ENCODE data around the gene MATCAP1.

DNA sequence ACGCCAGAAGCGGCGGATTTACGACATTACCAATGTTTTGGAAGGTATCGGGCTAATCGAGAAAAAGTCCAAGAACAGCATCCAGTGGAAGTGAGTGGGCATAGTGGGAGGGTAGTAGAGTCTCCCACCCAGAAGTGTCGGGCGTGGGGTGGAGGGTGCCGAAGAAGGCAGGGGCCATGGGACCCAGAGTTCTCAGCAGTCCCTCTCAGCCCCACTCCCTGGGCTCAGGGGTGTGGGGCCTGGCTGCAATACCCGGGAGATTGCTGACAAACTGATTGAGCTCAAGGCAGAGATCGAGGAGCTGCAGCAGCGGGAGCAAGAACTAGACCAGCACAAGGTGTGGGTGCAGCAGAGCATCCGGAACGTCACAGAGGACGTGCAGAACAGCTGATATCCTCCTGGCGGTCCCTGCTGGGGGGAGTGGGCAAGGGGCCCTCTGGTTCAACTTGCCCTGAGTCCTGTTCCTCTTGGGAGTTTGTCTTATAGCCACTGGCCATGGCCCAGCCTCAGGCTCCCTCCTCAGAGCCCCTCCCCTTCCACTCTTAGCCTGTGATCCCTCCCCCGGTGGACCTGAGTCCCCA, 9.1 kb upstream of the MATCAP1 start:
- TF ChIP-seq POLR2A (IDR thresholded peaks at IDR 0.05): no peak
- TF ChIP-seq, protein P1, sequence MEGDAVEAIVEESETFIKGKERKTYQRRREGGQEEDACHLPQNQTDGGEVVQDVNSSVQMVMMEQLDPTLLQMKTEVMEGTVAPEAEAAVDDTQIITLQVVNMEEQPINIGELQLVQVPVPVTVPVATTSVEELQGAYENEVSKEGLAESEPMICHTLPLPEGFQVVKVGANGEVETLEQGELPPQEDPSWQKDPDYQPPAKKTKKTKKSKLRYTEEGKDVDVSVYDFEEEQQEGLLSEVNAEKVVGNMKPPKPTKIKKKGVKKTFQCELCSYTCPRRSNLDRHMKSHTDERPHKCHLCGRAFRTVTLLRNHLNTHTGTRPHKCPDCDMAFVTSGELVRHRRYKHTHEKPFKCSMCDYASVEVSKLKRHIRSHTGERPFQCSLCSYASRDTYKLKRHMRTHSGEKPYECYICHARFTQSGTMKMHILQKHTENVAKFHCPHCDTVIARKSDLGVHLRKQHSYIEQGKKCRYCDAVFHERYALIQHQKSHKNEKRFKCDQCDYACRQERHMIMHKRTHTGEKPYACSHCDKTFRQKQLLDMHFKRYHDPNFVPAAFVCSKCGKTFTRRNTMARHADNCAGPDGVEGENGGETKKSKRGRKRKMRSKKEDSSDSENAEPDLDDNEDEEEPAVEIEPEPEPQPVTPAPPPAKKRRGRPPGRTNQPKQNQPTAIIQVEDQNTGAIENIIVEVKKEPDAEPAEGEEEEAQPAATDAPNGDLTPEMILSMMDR (IDR thresholded peaks at IDR 0.05): no peak
